Measurements from ENCODE around the gene PROC. TPM values are rescaled to one million over a fixed set of nuclear protein-coding genes. Genes with fewer than 3 reads are reported as not detected.

Gene PROC
- total RNA-seq, 2 donors from 2014 or later = not detected

- TF ChIP-seq CTCF (IDR thresholded peaks at IDR 0.05) = no peak
- no peak for TF ChIP-seq POLR2AphosphoS5 (IDR thresholded peaks at IDR 0.05)
- TF ChIP-seq POLR2A (IDR thresholded peaks at IDR 0.05) = no peak
- no peaks in the 10 kb centered on the region for H3K36me3 ChIP-seq
- 77% methylated on average over 3 of the region's 3 CpGs for WGBS
- intact Hi-C loops (cut with DNase I) = loop anchor here (10.0 kb wide), 2 partner anchors 270 to 300 kb away; partner anchors contain the start of genes BIN1 and LIMS2
- H3K27ac ChIP-seq = no peak overlapping the region
- H3K4me1 ChIP-seq (replicated peaks) = no peaks in the 10 kb centered on the region
- no peaks in the 10 kb centered on the region for H3K27me3 ChIP-seq (replicated peaks; ENCODE audit: insufficient read depth)
- H3K9me3 ChIP-seq = no peaks in the 10 kb centered on the region
- H3K4me3 ChIP-seq = no peak overlapping the region
- no peak for DNase-seq (ENCODE audit: low spot score)
Observed at GRCh38 chr2:127405255-127405610, 13.0 kb upstream of the PROC start.

- intact Hi-C loops (cut with DNase I) = loop anchor here (10.0 kb wide), 2 partner anchors 268 to 302 kb away; partner anchors contain the start of genes BIN1 and LIMS2
- no peaks in the 10 kb centered on the region for H3K4me1 ChIP-seq (replicated peaks)
- H3K27ac ChIP-seq = no peak overlapping the region
- no peak for TF ChIP-seq CTCF (IDR thresholded peaks at IDR 0.05)
- TF ChIP-seq POLR2AphosphoS5 (IDR thresholded peaks at IDR 0.05) = no peak
- no peak for TF ChIP-seq POLR2A (IDR thresholded peaks at IDR 0.05)
- H3K27me3 ChIP-seq (replicated peaks; ENCODE audit: insufficient read depth) = no peaks in the 10 kb centered on the region
- H3K36me3 ChIP-seq = no peaks in the 10 kb centered on the region
- WGBS = 89% methylated on average over 2 of the region's 2 CpGs
- no peak for DNase-seq (ENCODE audit: low spot score)
- no peak overlapping the region for H3K4me3 ChIP-seq
- no peaks in the 10 kb centered on the region for H3K9me3 ChIP-seq
Observed at GRCh38 chr2:127406454-127406853, 11.8 kb upstream of the PROC start.

- Histone ChIP-seq H3K9me3 (no peaks in the 10 kb centered on the region), H3K4me3 (no peak overlapping the region), H3K27ac (peak overlapping the region; percentile 87 to 88), H3K36me3 (no peaks in the 10 kb centered on the region), H3K4me1 (replicated peaks) (no peaks in the 10 kb centered on the region), H3K27me3 (replicated peaks; ENCODE audit: insufficient read depth) (no peaks in the 10 kb centered on the region)
- DNase-seq (ENCODE audit: low spot score) = no peak
- intact Hi-C loops (cut with DNase I) = loop anchor here (10.0 kb wide), 2 partner anchors 268 to 302 kb away; partner anchors contain the start of genes BIN1 and LIMS2
- 92% methylated on average over 9 of the region's 9 CpGs for WGBS
- TF ChIP-seq POLR2AphosphoS5 (IDR thresholded peaks at IDR 0.05) = no peak
- TF ChIP-seq CTCF (IDR thresholded peaks at IDR 0.05) = no peak
- TF ChIP-seq POLR2A (IDR thresholded peaks at IDR 0.05) = no peak
Observed at GRCh38 chr2:127407091-127407490, 11.1 kb upstream of the PROC start.

GRCh38 chr2:127407661-127408003 is 10.6 kb upstream of the PROC start:
- no peaks in the 10 kb centered on the region for H3K27me3 ChIP-seq (replicated peaks; ENCODE audit: insufficient read depth)
- 10% methylated on average over 4 of the region's 6 CpGs for WGBS

More at GRCh38 chr2:127407661-127408003, 10.6 kb upstream of the PROC start:
- H3K4me3 ChIP-seq = peak overlapping the region; percentile 43 to 47
- intact Hi-C loops (cut with DNase I) = loop anchor here (10.0 kb wide), 2 partner anchors 267 to 303 kb away; partner anchors contain the start of genes BIN1 and LIMS2
- H3K4me1 ChIP-seq (replicated peaks) = no peaks in the 10 kb centered on the region
- H3K36me3 ChIP-seq = no peaks in the 10 kb centered on the region
- H3K27ac ChIP-seq = peak overlapping the region; percentile 87 to 88
- H3K9me3 ChIP-seq = no peaks in the 10 kb centered on the region
- TF ChIP-seq POLR2A (IDR thresholded peaks at IDR 0.05) (no peak), POLR2AphosphoS5 (IDR thresholded peaks at IDR 0.05) (no peak), CTCF (IDR thresholded peaks at IDR 0.05) (no peak)
- DNase-seq (ENCODE audit: low spot score) = no peak
